HG02642 (cell line): Measurements from ENCODE around the gene NTMT2.
"Not testable (repeated sequence)": the region's sequence is repeated elsewhere in the genome, so short reads cannot be mapped to it uniquely, and the experiment has no call there.

Source experiments
- ATAC-seq: cut with Tn5 transposase; IDR thresholded peaks from one replicate; pipeline ENCODE4 v1.9.1; 2021; ENCODE audit warnings: mild to moderate bottlenecking; ENCODE audit not compliant: unreplicated experiment, poor library complexity

Gene NTMT2

DNA sequence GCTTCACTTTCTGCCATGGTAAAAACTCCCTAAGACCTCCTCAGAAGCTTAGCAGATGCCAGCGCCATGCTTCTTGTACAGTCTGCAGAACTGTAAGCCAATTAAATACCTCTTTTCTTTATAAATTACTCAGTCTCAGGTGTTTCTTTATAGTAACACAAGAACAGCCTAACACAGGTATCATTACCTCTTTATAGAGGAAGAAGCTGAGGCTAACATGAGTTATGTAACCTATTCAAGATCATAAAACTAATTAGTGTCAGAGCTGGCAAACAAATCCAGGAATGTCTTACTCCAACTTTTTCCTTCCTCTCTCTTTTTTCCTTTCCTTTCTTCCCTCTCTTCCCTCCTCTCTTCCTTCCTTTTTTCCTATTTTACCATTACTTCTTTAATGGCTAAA is 9.3 kb downstream of the NTMT2 start:
- ATAC-seq = no peak

DNA sequence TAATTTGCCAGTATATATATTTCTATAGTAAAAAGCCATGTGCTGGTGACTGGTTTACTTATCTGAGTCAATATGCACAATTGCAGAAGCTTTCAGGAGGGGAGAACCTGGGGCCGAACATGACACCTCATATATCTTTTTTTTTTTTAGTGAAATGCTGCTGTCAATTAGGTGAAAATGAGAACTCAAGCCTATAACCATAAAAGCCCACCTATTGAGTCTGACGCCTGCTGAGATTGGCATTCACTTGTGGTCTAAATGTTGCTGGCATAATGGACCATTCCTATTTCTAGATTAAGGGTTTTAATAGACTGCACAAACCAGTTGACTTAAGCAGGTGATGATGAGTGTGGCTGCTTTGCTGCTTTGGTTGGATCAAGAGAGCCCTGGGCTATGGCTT is 10.8 kb downstream of the NTMT2 start:
- ATAC-seq = no peak

DNA sequence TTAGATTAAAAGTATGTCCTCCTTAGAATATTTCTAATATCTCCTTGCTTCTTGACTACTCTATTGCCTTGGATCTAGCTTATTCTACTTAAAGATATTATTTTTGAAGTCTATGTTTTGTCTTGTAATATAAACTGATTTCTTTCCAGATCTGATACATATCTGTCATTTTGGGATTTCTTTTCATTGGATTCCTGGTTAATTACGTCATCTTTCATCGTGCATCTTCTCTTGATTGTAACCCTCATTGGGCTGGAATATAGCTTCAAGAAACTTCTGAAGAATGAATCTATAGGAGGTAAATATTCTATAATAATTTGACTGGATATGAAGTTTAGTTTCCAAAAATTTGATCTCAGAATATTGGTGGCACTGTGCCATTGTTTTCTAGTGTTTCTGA is 12.1 kb downstream of the NTMT2 start:
- no peak for ATAC-seq

GRCh38 chr1:170162459-170163246 is 16.9 kb downstream of the NTMT2 start:
- no peak for ATAC-seq

GRCh38 chr1:170164103-170164763 is 18.5 kb downstream of the NTMT2 start:
- ATAC-seq = no peak

- no peak for ATAC-seq
Observed at GRCh38 chr1:170166518-170167180, 20.9 kb downstream of the NTMT2 start.

- ATAC-seq = no peak
Observed at GRCh38 chr1:170168265-170168664, 22.5 kb downstream of the NTMT2 start.

DNA sequence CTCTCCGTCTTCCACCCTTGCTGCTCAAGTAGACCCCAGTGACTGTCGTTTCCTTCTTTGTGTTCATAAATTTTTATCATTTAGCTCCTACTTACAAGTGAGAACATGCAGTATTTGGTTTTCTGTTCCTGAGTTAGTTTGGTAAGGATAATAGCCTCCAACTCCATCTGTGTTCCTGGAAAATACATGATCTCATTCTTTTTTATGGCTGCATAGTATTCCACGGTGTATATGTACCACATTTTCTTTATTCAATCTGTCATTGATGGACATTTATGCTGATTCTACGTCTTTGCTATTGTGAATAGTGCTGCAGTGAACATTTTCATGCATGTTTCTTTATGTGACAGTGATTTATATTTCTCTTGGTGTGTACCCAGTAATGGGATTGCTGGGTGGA is 24.8 kb downstream of the NTMT2 start:
- ATAC-seq = not testable (repeated sequence)

DNA sequence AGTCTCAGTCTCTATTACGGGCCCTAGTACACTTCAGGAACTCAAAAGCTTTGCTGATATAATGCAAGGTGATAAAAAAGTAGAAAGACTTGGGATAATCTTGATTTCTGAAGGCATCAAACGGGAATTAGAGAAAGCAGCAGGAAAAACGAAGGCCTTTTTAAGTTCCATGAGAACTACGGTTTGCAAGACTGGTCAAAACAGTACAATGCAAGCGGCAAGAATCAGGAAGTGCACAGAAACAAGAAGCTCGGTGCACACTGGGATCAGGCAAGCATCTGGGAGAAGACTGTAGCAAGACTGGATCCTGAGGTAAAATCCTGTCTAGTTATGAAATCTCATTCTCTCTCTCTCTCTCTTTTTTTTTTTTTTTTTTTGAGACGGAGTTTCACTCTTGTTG is 28.6 kb downstream of the NTMT2 start:
- no peak for ATAC-seq

- no peak for ATAC-seq
Observed at GRCh38 chr1:170175041-170175440, 29.3 kb downstream of the NTMT2 start.

GRCh38 chr1:170175484-170175883 is 29.7 kb downstream of the NTMT2 start:
- ATAC-seq = no peak

- no peak for ATAC-seq
Observed at GRCh38 chr1:170176772-170177171, 31.0 kb downstream of the NTMT2 start.

- ATAC-seq = no peak
Observed at GRCh38 chr1:170182442-170182841, 36.7 kb downstream of the NTMT2 start.

- ATAC-seq = no peak
Observed at GRCh38 chr1:170192546-170192945, 46.8 kb downstream of the NTMT2 start.

GRCh38 chr1:170194451-170194850 is 48.7 kb downstream of the NTMT2 start:
- ATAC-seq = no peak

DNA sequence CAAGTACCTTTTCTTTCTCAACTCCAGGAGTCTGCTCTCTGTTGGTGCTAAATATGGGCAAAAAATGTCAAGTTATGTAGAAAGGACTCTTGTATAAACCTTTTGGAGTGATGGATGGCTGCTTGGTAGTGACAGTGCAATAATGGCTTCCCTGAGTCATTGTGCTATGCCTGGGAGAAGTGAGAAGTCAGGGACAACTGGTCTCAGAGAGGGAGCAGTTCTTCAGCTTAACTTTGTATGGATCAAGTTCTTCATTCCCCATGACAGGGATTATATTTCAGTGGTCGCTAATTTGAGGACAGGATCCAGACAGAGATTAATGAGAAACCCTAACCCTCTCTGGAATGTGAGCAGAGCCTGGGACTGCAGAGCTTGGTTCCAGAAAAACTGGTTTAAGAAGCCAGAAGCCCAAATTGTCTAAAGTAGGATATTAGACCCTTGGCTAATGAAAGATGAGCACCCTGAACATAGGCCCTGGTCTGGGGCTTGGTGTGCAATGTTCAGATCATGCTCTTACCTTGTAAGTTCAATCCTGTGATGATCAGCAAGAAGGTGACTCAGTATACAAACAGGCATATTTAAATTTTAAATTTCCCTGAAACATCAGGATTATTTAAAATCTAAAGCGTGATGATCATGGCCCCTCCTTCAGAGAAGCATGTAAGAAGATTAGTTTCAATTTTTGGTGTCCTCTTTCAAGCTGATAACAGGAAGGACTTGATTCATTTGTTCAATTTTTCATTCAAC is 50.9 kb downstream of the NTMT2 start:
- no peak for ATAC-seq

DNA sequence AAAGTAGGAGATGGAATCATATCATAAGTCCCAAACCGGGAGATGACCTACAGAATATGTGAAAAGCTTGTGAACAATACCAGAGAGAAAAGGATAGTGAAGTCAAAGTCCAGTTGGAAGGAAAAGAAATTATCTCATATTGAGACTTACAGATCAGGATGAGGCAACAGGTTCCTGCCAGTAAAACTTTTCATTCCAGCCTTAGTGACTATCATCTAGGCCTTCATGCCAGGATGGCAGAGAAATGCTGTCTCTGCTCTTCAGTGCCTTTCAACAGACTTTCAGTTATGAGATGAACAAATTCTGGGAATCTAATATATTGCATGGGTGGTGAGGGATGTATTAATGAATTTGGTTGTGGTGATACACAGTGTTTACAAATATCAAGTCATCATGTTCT is 52.3 kb downstream of the NTMT2 start:
- ATAC-seq = no peak

GRCh38 chr1:170198584-170198983 is 52.8 kb downstream of the NTMT2 start:
- ATAC-seq = no peak

- ATAC-seq = no peak
Observed at GRCh38 chr1:170200161-170200560, 54.4 kb downstream of the NTMT2 start.

GRCh38 chr1:170200621-170201397 is 55.0 kb downstream of the NTMT2 start:
- ATAC-seq = no peak
